Endothelial cell of hepatic sinusoid (primary cell): ENCODE data around the gene SLC6A8.

Source experiments
- in situ Hi-C: cut with HindIII; loops from 2 replicates; pipeline ENCODE4 v1.10.0; 2017; ENCODE audit warnings: low sequenced_read_pairs

The SLC6A8 gene

GRCh38 chrX:153647461-153648357 is 40.0 kb upstream of the SLC6A8 start:
- in situ Hi-C loops, result no loop called here

GRCh38 chrX:153648358-153649177 is 39.2 kb upstream of the SLC6A8 start:
- in situ Hi-C loops, result no loop called here

- in situ Hi-C loops, result no loop called here
Observed at GRCh38 chrX:153649178-153649914, 38.4 kb upstream of the SLC6A8 start.

- in situ Hi-C loops, result no loop called here
Observed at GRCh38 chrX:153649915-153650782, 37.6 kb upstream of the SLC6A8 start.

GRCh38 chrX:153650959-153651358 is 36.8 kb upstream of the SLC6A8 start:
- in situ Hi-C loops, result no loop called here

DNA sequence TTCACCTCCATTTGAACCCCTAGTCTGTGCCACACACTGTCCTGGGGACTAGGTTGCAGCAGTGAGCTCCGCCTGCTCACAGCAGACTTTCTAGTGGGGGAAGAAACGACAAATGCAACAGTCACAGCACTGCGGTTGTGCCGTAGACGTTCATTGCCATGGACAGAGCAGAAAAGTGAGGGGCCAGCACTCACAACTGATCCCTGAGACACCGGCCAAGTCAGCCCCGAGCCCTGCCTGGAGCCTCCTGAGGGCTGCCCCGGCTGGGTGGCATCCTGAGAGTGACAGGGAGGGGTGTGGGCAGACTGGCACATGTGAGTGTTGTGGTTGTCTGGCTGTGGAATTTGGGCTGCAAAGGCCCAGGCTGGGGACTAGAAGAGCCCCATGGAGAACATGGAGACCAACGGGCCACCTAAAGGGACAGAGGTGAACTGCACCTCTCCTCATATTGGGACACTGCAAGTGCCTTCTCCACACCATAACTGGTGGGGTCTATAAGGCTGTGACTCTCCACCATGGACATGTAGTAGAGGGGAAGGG is 36.1 kb upstream of the SLC6A8 start:
- in situ Hi-C loops, result no loop called here

DNA sequence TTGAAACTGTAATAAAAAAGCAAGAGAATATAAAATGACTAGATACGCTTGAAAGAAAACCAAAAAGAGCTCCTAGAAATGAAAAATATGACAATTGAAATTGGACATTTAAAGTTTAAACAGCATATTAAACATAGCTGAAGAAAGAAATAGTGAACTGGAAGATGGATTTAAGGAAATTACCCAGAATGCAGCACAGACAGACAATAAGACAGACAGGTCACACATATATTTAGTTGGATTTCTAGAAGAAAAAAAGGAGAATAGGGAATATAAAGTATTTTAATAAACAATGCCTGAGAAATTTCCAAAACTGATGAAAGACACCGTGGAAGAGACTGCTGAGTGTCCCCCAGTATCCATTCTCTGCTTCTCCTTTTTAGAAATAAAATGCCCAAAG is 34.2 kb upstream of the SLC6A8 start:
- in situ Hi-C loops, result no loop called here

DNA sequence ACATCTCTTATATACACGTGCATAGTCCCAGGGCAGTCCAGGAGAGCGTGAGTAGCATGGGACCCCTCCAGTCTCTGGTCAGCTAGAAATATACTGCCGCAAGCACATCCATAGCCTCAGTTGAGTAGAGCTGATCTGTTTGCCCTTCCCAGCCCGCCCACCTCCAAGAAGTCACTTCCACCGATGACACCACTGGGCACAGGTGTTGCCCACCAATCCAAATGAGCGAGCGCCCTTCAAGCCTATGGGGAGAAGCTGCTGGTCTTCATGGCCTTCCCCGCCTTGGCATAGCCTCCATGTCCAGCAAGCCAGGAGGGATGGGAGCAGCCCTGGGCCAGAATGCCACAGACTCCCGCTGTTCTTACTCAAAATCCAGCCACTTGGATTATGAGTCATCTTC is 30.6 kb upstream of the SLC6A8 start:
- in situ Hi-C loops, result loop anchor here (5.0 kb wide), 1 partner anchor 105 kb away; no protein-coding TSS in a partner anchor

GRCh38 chrX:153659268-153659667 is 28.5 kb upstream of the SLC6A8 start:
- in situ Hi-C loops, result loop anchor here (5.0 kb wide), 1 partner anchor 107 kb away; no protein-coding TSS in a partner anchor

- in situ Hi-C loops, result no loop called here
Observed at GRCh38 chrX:153662266-153662665, 25.5 kb upstream of the SLC6A8 start.

DNA sequence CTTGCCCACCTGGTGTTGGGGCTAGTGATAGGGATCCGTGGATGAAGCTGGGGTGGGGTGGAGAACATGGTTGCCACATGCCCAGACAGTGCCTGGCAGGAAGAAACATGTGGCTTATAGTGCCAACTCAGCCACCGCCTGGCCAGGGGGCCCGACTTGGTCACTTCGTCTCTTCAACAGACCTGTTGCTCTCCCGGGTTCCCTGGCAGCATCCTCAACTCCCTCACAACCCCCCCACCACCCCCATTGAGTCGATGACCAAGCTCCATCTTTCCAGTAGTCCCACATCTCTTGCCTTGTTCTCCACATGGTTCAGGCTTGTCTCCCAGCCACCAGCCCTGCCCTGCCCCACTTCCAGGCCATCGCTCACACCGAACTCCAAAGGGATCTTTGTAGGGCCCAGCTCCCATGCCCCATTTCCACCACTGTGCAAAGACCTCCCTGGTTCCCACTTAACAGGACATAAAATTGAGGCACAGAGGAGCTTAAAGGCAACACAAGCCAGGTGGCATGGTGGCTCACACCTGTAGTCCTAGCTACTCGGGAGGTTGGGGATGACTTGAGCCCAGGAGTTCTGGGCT is 21.9 kb upstream of the SLC6A8 start:
- in situ Hi-C loops, result no loop called here

DNA sequence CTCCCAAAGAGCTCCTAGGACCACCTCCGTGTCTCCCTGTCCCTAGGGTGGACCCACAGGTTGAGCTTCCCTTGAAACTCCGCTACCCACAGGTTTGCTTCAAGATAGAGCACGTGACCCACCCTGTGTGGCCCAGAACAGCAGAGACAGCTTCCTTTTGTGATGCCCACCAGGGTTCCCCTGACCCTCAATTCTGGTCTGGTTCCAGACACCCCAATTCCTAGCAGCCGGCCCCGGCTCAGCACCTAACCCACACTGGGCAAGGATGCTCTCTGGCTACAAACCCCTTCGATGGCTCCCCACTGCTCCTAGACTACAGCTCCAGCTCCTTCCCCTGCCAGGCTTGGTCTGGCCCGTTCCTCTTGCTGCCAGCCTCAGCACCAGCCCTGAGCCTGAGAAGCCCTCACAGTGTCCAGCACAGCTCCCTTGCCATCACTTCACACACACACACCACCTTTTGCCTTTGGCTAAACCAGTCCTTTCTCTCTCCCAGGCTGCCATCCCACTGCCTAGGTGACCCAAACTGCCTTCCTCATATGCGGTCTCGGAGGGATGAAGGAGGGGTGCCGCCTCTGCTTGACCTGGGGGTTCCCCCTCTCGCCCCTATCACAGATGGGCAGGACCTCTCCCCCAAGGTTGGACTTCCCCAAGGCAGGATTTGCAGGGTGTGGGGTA is 20.3 kb upstream of the SLC6A8 start:
- in situ Hi-C loops, result no loop called here

- in situ Hi-C loops, result no loop called here
Observed at GRCh38 chrX:153667956-153668396, 19.8 kb upstream of the SLC6A8 start.

DNA sequence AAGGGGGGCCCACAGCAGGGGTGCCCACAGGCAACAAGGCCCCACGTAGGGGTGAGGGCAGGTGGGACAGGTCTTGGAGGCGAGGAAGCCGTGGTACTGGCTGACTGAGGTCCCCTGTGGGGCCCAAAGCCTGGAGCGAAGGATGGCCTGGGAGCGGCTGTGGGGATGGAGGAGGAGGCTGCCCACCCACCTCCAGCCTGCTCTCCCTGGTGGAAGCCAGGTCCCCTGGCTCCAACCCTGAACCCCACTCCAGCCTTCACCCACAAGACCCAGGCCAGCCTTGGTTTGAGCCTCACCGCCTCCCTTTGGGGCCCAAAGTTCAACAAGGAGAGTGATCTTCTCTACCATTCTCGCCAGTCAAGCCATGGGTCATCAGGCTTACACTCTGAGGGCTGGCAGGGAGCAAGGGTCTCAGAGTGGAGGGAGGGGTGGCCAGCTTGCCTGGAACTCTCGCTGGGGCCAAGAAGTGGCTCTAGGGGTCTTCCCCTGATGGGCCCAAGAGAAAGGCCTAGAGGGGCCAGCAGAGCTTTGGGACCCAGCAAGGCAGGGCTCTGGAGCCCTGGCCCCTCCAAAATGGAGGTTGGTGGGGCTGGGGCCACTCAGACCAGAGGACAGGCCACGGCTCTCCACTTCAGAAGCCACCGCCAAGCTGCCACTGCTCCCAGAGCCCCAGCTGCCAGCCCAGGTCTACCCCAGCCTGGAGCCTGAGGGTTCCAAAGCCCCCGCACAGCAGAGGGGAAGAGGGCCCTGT is 19.1 kb upstream of the SLC6A8 start:
- in situ Hi-C loops, result no loop called here

DNA sequence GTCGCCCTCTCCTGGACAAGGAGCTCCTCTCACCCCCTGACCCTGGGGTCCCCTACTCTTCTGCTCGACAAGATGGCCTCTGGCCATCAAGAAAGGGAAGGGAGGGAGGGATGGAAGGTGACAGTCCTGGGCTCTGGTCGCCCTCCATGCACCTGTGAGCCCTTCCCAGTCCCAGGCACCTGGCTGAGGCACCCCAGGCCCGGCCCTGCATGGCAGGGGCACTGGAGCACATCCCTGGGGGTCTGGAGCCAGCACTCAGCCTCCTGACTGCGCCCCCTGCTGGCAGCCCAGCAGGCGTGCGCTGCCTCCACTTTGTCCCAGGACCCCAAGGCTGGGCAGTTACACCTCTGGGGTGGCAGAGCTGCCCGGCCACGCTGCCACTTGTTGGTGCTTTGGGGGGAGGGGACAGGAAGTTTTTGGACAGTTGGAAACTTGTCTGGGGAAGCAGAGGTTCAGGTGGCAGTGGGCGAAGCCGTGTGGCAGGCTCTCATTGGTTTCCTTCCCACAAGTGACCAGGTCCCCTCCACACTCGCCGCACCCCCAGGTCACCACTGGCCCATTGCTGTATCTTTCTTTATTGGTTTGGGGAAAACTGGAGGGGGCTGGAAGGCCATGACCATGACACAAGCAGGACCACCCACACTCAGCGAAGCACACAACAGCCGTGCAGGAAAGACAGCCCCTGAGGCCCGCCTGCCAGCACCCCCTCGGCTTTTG is 18.4 kb upstream of the SLC6A8 start:
- in situ Hi-C loops, result no loop called here

DNA sequence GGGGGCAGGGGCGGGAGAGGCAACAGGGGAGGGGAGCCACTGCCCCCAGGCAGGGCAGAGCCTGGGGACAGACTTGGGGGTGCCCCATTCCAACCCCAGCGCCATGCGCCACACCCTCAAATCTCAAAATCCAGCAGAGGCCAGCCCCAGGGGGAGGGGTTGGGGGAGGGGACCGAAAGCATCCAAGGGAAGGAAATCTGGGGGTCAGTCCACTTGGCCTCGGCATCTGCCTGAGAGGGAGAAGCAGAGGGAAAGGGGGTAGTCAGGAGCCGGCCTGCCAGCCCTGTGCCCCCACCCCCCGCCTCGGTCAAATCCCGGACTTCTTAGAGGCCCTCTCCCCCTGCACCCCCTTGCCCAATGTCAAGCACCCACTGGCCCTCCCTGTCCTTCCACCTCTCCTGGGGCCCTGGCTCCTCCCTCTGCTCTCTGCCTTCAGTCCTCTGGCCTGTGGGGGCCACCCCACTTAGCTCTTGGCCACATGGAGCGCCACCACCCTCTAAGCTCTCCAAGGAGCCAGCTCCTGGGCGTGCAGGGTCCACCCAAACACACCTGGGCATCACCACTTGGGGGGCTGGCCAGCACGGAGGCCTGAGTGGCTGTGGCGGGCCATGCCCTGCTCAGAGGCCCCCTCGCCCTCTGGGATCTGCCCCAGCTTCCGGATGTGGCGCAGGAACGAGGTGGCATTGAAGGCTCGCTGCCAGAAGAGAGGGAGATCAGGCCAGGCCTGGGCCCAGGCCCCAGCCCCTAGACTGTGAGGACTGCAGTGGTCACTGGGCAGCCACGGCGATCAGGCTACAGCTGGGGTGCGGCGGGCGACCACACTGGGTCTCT is 17.6 kb upstream of the SLC6A8 start:
- in situ Hi-C loops, result no loop called here
